Neural progenitor cell (in vitro differentiated cells): ENCODE data around the gene HOOK2. TPM values are rescaled to one million over a fixed set of nuclear protein-coding genes. Genes with fewer than 3 reads are reported as not detected.

Experiments
- DNase-seq: peaks from one replicate; pipeline ENCODE4 v3.0.0-alpha.2; 2016; ENCODE audit warnings: low spot score
- H2AFZ ChIP-seq: fragments of 200-600 bp; sonication (generic); replicated peaks from 2 replicates; pipeline ENCODE4 v1.6.1; 2016; ENCODE audit warnings: antibody characterized with exemption
- H3F3A ChIP-seq: fragments of 200-600 bp; sonication (generic); 2 replicates; pipeline ENCODE4 v1.6.1; 2016; ENCODE audit warnings: antibody characterized with exemption, low read depth
- H3K27ac ChIP-seq: fragments of 200-600 bp; sonication (generic); 2 replicates; pipeline ENCODE4 v1.5.1; 2016; ENCODE audit warnings: mild to moderate bottlenecking
- H3K27me3 ChIP-seq: fragments of 200-600 bp; sonication (generic); 2 replicates; pipeline ENCODE4 v1.6.1; 2016; ENCODE audit warnings: mild to moderate bottlenecking, moderate library complexity
- H3K36me3 ChIP-seq: fragments of 200-600 bp; sonication (generic); 2 replicates; pipeline ENCODE4 v1.5.1; 2016
- H3K4me1 ChIP-seq: fragments of 200-600 bp; sonication (generic); 2 replicates; pipeline ENCODE4 v1.6.1; 2016; ENCODE audit warnings: mixed run types
- H3K4me2 ChIP-seq: fragments of 200-600 bp; sonication (generic); 2 replicates; pipeline ENCODE4 v1.6.1; 2016
- H3K4me3 ChIP-seq: fragments of 200-600 bp; sonication (generic); 2 replicates; pipeline ENCODE4 v1.5.1; 2016
- H3K79me2 ChIP-seq: fragments of 200-600 bp; sonication (generic); 2 replicates; pipeline ENCODE4 v1.6.1; 2016; ENCODE audit warnings: low read depth
- H3K9ac ChIP-seq: fragments of 200-600 bp; sonication (generic); 2 replicates; pipeline ENCODE4 v1.6.1; 2016
- H3K9me3 ChIP-seq: fragments of 200-600 bp; sonication (generic); 2 replicates; pipeline ENCODE4 v1.5.1; 2016; ENCODE audit warnings: low read depth
- H4K20me1 ChIP-seq: fragments of 200-600 bp; sonication (generic); 2 replicates; pipeline ENCODE4 v1.6.1; 2016; ENCODE audit warnings: low read depth
- H3K27ac Mint-ChIP-seq: 3 replicates; pipeline ENCODE4 v1.8.0; 2021; ENCODE audit warnings: mixed read lengths
- H3K27me3 Mint-ChIP-seq: 2 replicates; pipeline ENCODE4 v1.8.0; 2022; ENCODE audit warnings: low read depth, mild to moderate bottlenecking, inconsistent platforms, moderate library complexity, mixed read lengths; ENCODE audit not compliant: insufficient read depth
- H3K36me3 Mint-ChIP-seq: 3 replicates; pipeline ENCODE4 v1.8.0; 2021; ENCODE audit warnings: mixed read lengths
- H3K4me1 Mint-ChIP-seq: 3 replicates; pipeline ENCODE4 v1.8.0; 2021; ENCODE audit warnings: mixed read lengths
- H3K4me3 Mint-ChIP-seq: 3 replicates; pipeline ENCODE4 v1.8.0; 2021; ENCODE audit warnings: mild to moderate bottlenecking, moderate library complexity, mixed read lengths
- H3K9me3 Mint-ChIP-seq: 3 replicates; pipeline ENCODE4 v1.8.0; 2020; ENCODE audit warnings: mixed read lengths
- EZH2 ChIP-seq: fragments of 200-600 bp; sonication (generic); IDR thresholded peaks from 2 replicates; pipeline ENCODE4 v1.6.1; 2017; ENCODE audit warnings: antibody characterized with exemption, mild to moderate bottlenecking, moderate library complexity
- EZH2phosphoT487 ChIP-seq: fragments of 200-600 bp; sonication (generic); IDR thresholded peaks from 2 replicates; pipeline ENCODE4 v1.6.1; 2017; ENCODE audit warnings: antibody characterized with exemption
- total RNA-seq: library from RNA; depleted of rRNA; stranded (reverse); fragments of >200 nt; gene quantifications from 2 replicates; pipeline ENCODE4 v1.2.3, GENCODE V29; 2015; ENCODE audit warnings: low replicate concordance
- TF ChIP-seq, protein P1 (sequence below): fragments of 200-600 bp; sonication (generic); IDR thresholded peaks from 2 replicates; pipeline ENCODE4 v1.5.1; 2017; ENCODE audit warnings: antibody characterized with exemption, mild to moderate bottlenecking

Gene HOOK2
- total RNA-seq, 1 donor from 2014 or later: 14.3 TPM

DNA sequence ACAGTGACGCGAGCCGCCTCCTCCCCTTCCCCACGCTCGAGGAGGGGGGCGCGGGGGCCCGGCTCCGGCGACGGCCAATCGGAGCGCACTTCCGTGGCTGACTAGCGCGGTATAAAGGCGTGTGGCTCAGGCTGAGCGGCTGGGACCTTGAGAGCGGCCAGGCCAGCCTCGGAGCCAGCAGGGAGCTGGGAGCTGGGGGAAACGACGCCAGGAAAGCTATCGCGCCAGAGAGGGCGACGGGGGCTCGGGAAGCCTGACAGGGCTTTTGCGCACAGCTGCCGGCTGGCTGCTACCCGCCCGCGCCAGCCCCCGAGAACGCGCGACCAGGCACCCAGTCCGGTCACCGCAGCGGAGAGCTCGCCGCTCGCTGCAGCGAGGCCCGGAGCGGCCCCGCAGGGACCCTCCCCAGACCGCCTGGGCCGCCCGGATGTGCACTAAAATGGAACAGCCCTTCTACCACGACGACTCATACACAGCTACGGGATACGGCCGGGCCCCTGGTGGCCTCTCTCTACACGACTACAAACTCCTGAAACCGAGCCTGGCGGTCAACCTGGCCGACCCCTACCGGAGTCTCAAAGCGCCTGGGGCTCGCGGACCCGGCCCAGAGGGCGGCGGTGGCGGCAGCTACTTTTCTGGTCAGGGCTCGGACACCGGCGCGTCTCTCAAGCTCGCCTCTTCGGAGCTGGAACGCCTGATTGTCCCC, 16.1 kb upstream of the HOOK2 start, which contains the start of gene JUNB:
Gene JUNB (plus strand): TSS at position 142 of the 706 bp plus-strand sequence. CDS start 286 bp downstream, at position 428.
- Histone ChIP-seq H3K79me2 (no peaks in the 10 kb centered on the region), H3K9ac (no peak within 1 kb of the TSS), H3K36me3 (no peaks in the 10 kb centered on the region), H3K27me3 (peaks cover 39% of the 10 kb centered on the region), H4K20me1 (peaks cover 6% of the 10 kb centered on the region), H3F3A (peaks cover 66% of the 10 kb centered on the region), H3K4me3 (peak within 1 kb of the TSS; percentile 61), H3K27ac (no peak within 1 kb of the TSS), H2AFZ (no peak within 1 kb of the TSS), H3K9me3 (no peaks in the 10 kb centered on the region), H3K4me1 (peaks cover 37% of the 10 kb centered on the region), H3K4me2 (peak within 1 kb of the TSS; percentile 84)
- TF ChIP-seq, protein P1, sequence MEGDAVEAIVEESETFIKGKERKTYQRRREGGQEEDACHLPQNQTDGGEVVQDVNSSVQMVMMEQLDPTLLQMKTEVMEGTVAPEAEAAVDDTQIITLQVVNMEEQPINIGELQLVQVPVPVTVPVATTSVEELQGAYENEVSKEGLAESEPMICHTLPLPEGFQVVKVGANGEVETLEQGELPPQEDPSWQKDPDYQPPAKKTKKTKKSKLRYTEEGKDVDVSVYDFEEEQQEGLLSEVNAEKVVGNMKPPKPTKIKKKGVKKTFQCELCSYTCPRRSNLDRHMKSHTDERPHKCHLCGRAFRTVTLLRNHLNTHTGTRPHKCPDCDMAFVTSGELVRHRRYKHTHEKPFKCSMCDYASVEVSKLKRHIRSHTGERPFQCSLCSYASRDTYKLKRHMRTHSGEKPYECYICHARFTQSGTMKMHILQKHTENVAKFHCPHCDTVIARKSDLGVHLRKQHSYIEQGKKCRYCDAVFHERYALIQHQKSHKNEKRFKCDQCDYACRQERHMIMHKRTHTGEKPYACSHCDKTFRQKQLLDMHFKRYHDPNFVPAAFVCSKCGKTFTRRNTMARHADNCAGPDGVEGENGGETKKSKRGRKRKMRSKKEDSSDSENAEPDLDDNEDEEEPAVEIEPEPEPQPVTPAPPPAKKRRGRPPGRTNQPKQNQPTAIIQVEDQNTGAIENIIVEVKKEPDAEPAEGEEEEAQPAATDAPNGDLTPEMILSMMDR: peak; percentile 12
- TF ChIP-seq EZH2: no peak
- peak within 1 kb of the TSS; percentile 88 for H3K4me3 Mint-ChIP-seq
- no peaks in the 10 kb centered on the region for H3K9me3 Mint-ChIP-seq
- peak within 1 kb of the TSS; percentile 74 for H3K27ac Mint-ChIP-seq
- H3K36me3 Mint-ChIP-seq: peaks cover 3% of the 10 kb centered on the region
- peak; percentile 90 for DNase-seq
- peaks cover 8% of the 10 kb centered on the region for H3K27me3 Mint-ChIP-seq
- peaks cover 41% of the 10 kb centered on the region for H3K4me1 Mint-ChIP-seq

DNA sequence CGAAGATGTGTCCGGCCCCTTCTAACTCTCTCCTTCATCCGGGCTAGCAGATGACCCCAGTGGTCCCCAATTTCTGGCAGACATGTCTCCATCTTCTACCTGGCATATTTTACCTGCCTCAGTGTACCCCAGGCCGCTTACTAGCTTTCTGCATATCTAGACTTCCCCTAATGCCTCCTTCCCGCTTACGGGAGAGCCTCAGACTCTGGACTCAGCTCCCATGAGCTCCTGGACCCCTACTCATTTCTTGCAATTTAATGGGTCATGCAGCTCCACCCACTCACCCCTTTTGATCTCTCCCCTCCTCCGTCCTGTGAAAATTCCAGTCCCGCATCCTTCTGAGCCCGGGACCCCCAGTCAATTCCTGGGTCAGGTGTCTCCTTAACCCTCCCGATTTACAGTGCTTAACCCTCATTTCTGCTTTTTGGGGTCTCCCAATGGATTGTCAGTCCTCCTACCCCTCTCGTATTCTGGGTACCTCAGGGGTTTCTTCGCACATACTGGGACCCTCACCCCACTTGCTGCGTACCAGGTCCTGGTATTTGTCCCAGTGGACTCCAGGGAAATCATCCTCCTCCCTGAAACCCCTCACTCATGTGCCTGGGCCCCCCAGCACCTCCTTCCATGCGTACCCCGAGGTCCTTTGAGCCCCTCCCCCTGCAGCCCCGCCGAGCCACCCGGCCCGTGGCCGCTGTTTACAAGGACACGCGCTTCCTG, 15.4 kb upstream of the HOOK2 start:
- no peaks in the 10 kb centered on the region for H3K79me2 ChIP-seq
- TF ChIP-seq, protein P1: no peak
- no peak for TF ChIP-seq EZH2
- TF ChIP-seq EZH2phosphoT487: no peak
- DNase-seq: peak; percentile 31
- peaks cover 39% of the 10 kb centered on the region for H3K27me3 ChIP-seq
- Mint-ChIP-seq H3K4me1 (peaks cover 34% of the 10 kb centered on the region), H3K36me3 (no peaks in the 10 kb centered on the region), H3K9me3 (no peaks in the 10 kb centered on the region), H3K27me3 (peaks cover 8% of the 10 kb centered on the region), H3K27ac (peak overlapping the region; percentile 74), H3K4me3 (peak overlapping the region; percentile 88)
- peak overlapping the region; percentile 84 for H3K4me2 ChIP-seq
- no peak overlapping the region for H3K27ac ChIP-seq
- H3K9me3 ChIP-seq: no peaks in the 10 kb centered on the region
- H3K9ac ChIP-seq: no peak overlapping the region
- peak overlapping the region; percentile 61 for H3K4me3 ChIP-seq
- no peaks in the 10 kb centered on the region for H3K36me3 ChIP-seq
- H4K20me1 ChIP-seq: peaks cover under 1% of the 10 kb centered on the region
- peaks cover 60% of the 10 kb centered on the region for H3F3A ChIP-seq
- H2AFZ ChIP-seq: no peak overlapping the region
- peaks cover 31% of the 10 kb centered on the region for H3K4me1 ChIP-seq

DNA sequence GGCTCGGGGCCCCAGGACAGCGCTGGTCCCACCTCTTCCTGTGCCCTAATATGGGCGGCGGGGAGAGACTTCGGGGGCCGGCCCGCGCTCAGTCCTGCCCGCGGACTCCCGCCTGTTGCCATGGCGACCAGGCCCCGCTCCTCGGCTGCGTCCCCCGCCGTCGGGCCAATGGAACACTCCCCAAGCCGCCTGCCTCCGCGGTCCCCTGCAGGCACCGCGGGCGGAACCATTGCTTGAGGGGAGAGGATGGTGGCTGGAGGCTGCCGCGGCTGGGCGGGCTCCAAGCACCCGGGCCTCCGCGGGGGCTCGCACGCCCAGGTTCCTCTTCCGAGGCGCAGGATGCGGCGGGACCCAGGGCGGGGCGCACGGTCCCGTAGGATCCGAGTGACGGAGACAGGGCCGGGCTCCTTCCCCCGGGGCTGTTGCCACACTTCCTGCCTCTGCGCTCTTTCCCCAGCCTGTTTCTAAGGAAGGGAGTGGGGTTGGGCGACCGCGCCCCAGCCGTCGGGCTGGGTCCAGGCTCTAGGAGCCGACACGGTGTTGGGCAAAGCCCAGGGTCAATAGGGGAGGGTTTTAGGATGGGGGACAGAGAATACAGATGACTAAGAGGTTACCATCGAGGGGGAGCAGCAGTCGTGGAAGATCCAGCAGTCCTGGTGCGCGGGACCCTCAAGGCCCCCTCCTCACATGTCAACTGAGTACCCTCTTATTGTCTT, 14.7 kb upstream of the HOOK2 start:
- H3K4me1 ChIP-seq: peaks cover 30% of the 10 kb centered on the region
- no peak overlapping the region for H3K9ac ChIP-seq
- peak overlapping the region; percentile 23 for H2AFZ ChIP-seq

More for the DNA sequence above, 14.7 kb upstream of the HOOK2 start:
- H3K36me3 Mint-ChIP-seq: no peaks in the 10 kb centered on the region
- Histone ChIP-seq H3K4me2 (peak overlapping the region; percentile 84), H3K36me3 (no peaks in the 10 kb centered on the region), H4K20me1 (no peaks in the 10 kb centered on the region), H3K27me3 (peaks cover 39% of the 10 kb centered on the region), H3K27ac (no peak overlapping the region), H3K4me3 (peak overlapping the region; percentile 61), H3F3A (peaks cover 62% of the 10 kb centered on the region), H3K79me2 (no peaks in the 10 kb centered on the region), H3K9me3 (no peaks in the 10 kb centered on the region)
- H3K27ac Mint-ChIP-seq: peak overlapping the region; percentile 74
- peaks cover 32% of the 10 kb centered on the region for H3K4me1 Mint-ChIP-seq
- no peaks in the 10 kb centered on the region for H3K9me3 Mint-ChIP-seq
- peak overlapping the region; percentile 88 for H3K4me3 Mint-ChIP-seq
- peaks cover 8% of the 10 kb centered on the region for H3K27me3 Mint-ChIP-seq
- peak; percentile 99 for DNase-seq
- no peak for TF ChIP-seq EZH2
- TF ChIP-seq, protein P1: no peak
- no peak for TF ChIP-seq EZH2phosphoT487
